H9 (cell line): Measurements from ENCODE around the gene HS6ST3. TPM values are rescaled to one million over a fixed set of nuclear protein-coding genes. Genes with fewer than 3 reads are reported as not detected.

Source experiments
- DNase-seq: peaks from one replicate; pipeline ENCODE4 v3.0.0-alpha.2; 2017
- H2AFZ ChIP-seq: one replicate; pipeline ENCODE4 v1.6.1; 2013; ENCODE audit warnings: mild to moderate bottlenecking, low read length, control low read depth, moderate library complexity
- H2AK5ac ChIP-seq: 2 replicates; pipeline ENCODE4 v1.6.1; 2013; ENCODE audit warnings: low read length, control low read depth, mixed read lengths; ENCODE audit not compliant: insufficient read length
- H2BK120ac ChIP-seq: one replicate; pipeline ENCODE4 v1.6.1; 2013; ENCODE audit warnings: low read depth, mild to moderate bottlenecking, low read length, control low read depth, inconsistent platforms; ENCODE audit not compliant: poor library complexity, severe bottlenecking
- H2BK12ac ChIP-seq: 2 replicates; pipeline ENCODE4 v1.6.1; 2013; ENCODE audit warnings: low read length, control low read depth, mixed read lengths, low read depth; ENCODE audit not compliant: insufficient read length
- H2BK15ac ChIP-seq: 2 replicates; pipeline ENCODE4 v1.6.1; 2013; ENCODE audit warnings: low read depth, low read length, control low read depth
- H2BK20ac ChIP-seq: one replicate; pipeline ENCODE4 v1.6.1; 2013; ENCODE audit warnings: low read depth, mild to moderate bottlenecking, low read length, control low read depth, inconsistent platforms; ENCODE audit not compliant: poor library complexity, severe bottlenecking
- H2BK5ac ChIP-seq: 2 replicates; pipeline ENCODE4 v1.6.1; 2013; ENCODE audit warnings: low read length, control low read depth, mixed read lengths; ENCODE audit not compliant: insufficient read length
- H3K14ac ChIP-seq: 2 replicates; pipeline ENCODE4 v1.6.1; 2013; ENCODE audit warnings: low read length, control low read depth; ENCODE audit not compliant: insufficient read depth
- H3K18ac ChIP-seq: 2 replicates; pipeline ENCODE4 v1.6.1; 2013; ENCODE audit warnings: low read depth, mild to moderate bottlenecking, mixed read lengths, low read length, control low read depth; ENCODE audit not compliant: insufficient read length
- H3K23ac ChIP-seq: 2 replicates; pipeline ENCODE4 v1.6.1; 2013; ENCODE audit warnings: low read length, control low read depth, mixed read lengths, low read depth; ENCODE audit not compliant: insufficient read length
- H3K23me2 ChIP-seq: 2 replicates; pipeline ENCODE4 v1.6.1; 2013; ENCODE audit warnings: low read depth, mild to moderate bottlenecking, mixed read lengths, low read length, control low read depth; ENCODE audit not compliant: insufficient read length, poor library complexity, severe bottlenecking
- H3K27ac ChIP-seq: 2 replicates; pipeline ENCODE4 v1.5.1; 2013; ENCODE audit warnings: low read length, control low read depth, mixed read lengths, low read depth; ENCODE audit not compliant: insufficient read length
- H3K27me3 ChIP-seq: 2 replicates; pipeline ENCODE4 v1.6.1; 2013; ENCODE audit warnings: low read length, control low read depth, inconsistent platforms; ENCODE audit not compliant: insufficient read depth
- H3K4ac ChIP-seq: 2 replicates; pipeline ENCODE4 v1.6.1; 2013; ENCODE audit warnings: low read depth, mild to moderate bottlenecking, control low read depth, inconsistent platforms, low read length, moderate library complexity
- H3K4me1 ChIP-seq: 2 replicates; pipeline ENCODE4 v1.6.1; 2013; ENCODE audit warnings: low read length, control low read depth, inconsistent platforms; ENCODE audit not compliant: insufficient read depth
- H3K4me2 ChIP-seq: 2 replicates; pipeline ENCODE4 v1.6.1; 2013; ENCODE audit warnings: low read length, control low read depth, mixed read lengths; ENCODE audit not compliant: insufficient read length, insufficient read depth
- H3K56ac ChIP-seq: 2 replicates; pipeline ENCODE4 v1.6.1; 2013; ENCODE audit warnings: low read depth, mild to moderate bottlenecking, mixed read lengths, low read length, control low read depth; ENCODE audit not compliant: insufficient read length
- H3K79me1 ChIP-seq: 2 replicates; pipeline ENCODE4 v1.6.1; 2013; ENCODE audit warnings: low read depth, mild to moderate bottlenecking, moderate library complexity, low read length, control low read depth, inconsistent platforms; ENCODE audit not compliant: insufficient read depth, poor library complexity, severe bottlenecking
- H3K79me2 ChIP-seq: 2 replicates; pipeline ENCODE4 v1.6.1; 2013; ENCODE audit warnings: low read length, control low read depth, inconsistent platforms; ENCODE audit not compliant: insufficient read depth
- H3K9ac ChIP-seq: 2 replicates; pipeline ENCODE4 v1.6.1; 2013; ENCODE audit warnings: low read length, control low read depth, mixed read lengths; ENCODE audit not compliant: insufficient read length; ENCODE audit errors: extremely low read depth
- H3K9me3 ChIP-seq: one replicate; pipeline ENCODE4 v1.6.1; 2013; ENCODE audit warnings: low read depth, low read length, inconsistent platforms; ENCODE audit not compliant: control insufficient read depth
- H3T11ph ChIP-seq: one replicate; pipeline ENCODE4 v1.6.1; 2013; ENCODE audit warnings: mild to moderate bottlenecking, low read length, control low read depth, inconsistent platforms
- H4K20me1 ChIP-seq: one replicate; pipeline ENCODE4 v1.6.1; 2013; ENCODE audit not compliant: control insufficient read depth, insufficient read length, insufficient read depth
- H4K5ac ChIP-seq: 2 replicates; pipeline ENCODE4 v1.6.1; 2013; ENCODE audit warnings: low read depth, mild to moderate bottlenecking, mixed read lengths, low read length, control low read depth; ENCODE audit not compliant: insufficient read length
- H4K8ac ChIP-seq: replicated peaks from 2 replicates; pipeline ENCODE4 v1.6.1; 2013; ENCODE audit warnings: low read length, control low read depth, mixed read lengths, low read depth; ENCODE audit not compliant: insufficient read length
- H4K91ac ChIP-seq: 2 replicates; pipeline ENCODE4 v1.6.1; 2013; ENCODE audit warnings: low read depth, mild to moderate bottlenecking, moderate library complexity, mixed read lengths, low read length, control low read depth; ENCODE audit not compliant: insufficient read length
- H3K27ac Mint-ChIP-seq, 3 experiments: 2 replicates in 2 of 3; 3 replicates in 1 of 3; pipeline ENCODE4 v1.8.0; 2020 to 2021; ENCODE audit warnings: mixed read lengths in 3 of 3, mild to moderate bottlenecking in 1 of 3, moderate library complexity in 1 of 3
- H3K27me3 Mint-ChIP-seq: 2 replicates; pipeline ENCODE4 v1.8.0; 2021; ENCODE audit warnings: low read depth, mild to moderate bottlenecking, moderate library complexity, mixed read lengths
- H3K36me3 Mint-ChIP-seq, 3 experiments: 2 replicates in 2 of 3; 3 replicates in 1 of 3; pipeline ENCODE4 v1.8.0; 2020 to 2021; ENCODE audit warnings: low read depth in 3 of 3, mixed read lengths in 3 of 3; ENCODE audit not compliant: insufficient read depth in 1 of 3
- H3K4me1 Mint-ChIP-seq, 2 experiments: 2 replicates each; pipeline ENCODE4 v1.8.0; 2020; ENCODE audit warnings: mixed read lengths in 2 of 2
- H3K4me3 Mint-ChIP-seq, 2 experiments: 2 replicates in 1 of 2; 3 replicates in 1 of 2; pipeline ENCODE4 v1.8.0; 2020 to 2021; ENCODE audit warnings: mild to moderate bottlenecking in 2 of 2, mixed read lengths in 2 of 2, moderate library complexity in 1 of 2
- H3K9me3 Mint-ChIP-seq, 2 experiments: 2 replicates in 1 of 2; 3 replicates in 1 of 2; pipeline ENCODE4 v1.8.0; 2020; ENCODE audit warnings: mild to moderate bottlenecking in 2 of 2, mixed read lengths in 2 of 2, moderate library complexity in 1 of 2
- WGBS: extraction: QIAGEN DNeasy Blood & Tissue Kit; methylation state at CpG from one replicate; pipeline ENCODE4 v1.1.7; 2013; ENCODE audit warnings: missing lambda C conversion rate, low lambda C conversion rate, mixed read lengths; ENCODE audit not compliant: insufficient read length; ENCODE audit errors: extremely low coverage; 5-methylcytosine and 5-hydroxymethylcytosine counted together
- total RNA-seq: library from RNA; stranded (reverse); gene quantifications from 2 replicates; pipeline ENCODE4 v1.2.1, GENCODE V29; 2021
- TF ChIP-seq, protein P1 (sequence below): fragments of 200-600 bp; sonication (generic); conservative IDR thresholded peaks from 3 replicates; pipeline ENCODE4 v1.8.0; 2021; ENCODE audit warnings: antibody characterized with exemption, mild to moderate bottlenecking

HS6ST3 gene
- total RNA-seq, 1 experiment from 2014 or later: 0.44 TPM

DNA sequence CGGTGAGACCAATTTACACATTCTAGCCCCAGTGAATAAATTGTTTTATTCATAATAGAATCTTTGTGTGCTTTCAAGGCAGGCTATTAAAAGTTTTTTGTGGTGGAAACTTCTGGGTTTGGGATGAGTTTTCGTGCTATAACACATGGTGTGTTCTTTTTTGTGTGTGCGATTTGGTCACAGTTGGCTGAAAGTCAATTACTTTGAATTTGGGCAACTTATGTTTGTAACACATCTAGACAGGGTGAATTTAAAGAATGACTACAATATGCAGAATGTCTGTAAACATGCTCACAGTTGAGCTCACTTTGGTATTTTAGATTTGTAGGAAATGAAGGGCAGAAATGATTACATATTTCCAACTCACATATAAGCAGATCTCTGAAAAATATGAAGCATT lies 597.3 kb downstream of the HS6ST3 start:
- Mint-ChIP-seq H3K4me1 (no peaks in the 10 kb centered on the region), H3K9me3 (no peaks in the 10 kb centered on the region), H3K36me3 (no peaks in the 10 kb centered on the region), H3K4me3 (no peak overlapping the region), H3K27ac (no peak overlapping the region), H3K27me3 (no peaks in the 10 kb centered on the region)
- H3K14ac ChIP-seq: no peak overlapping the region
- H4K8ac ChIP-seq: no peak overlapping the region
- H4K91ac ChIP-seq: no peak overlapping the region
- H2BK12ac ChIP-seq: no peak overlapping the region
- no peak overlapping the region for H3K56ac ChIP-seq
- no peak overlapping the region for H3K4ac ChIP-seq
- no peak overlapping the region for H2AK5ac ChIP-seq
- H2BK5ac ChIP-seq: no peak overlapping the region
- no peak overlapping the region for H3T11ph ChIP-seq
- H4K5ac ChIP-seq: no peak overlapping the region
- no peaks in the 10 kb centered on the region for H3K79me2 ChIP-seq
- H3K27me3 ChIP-seq: no peaks in the 10 kb centered on the region
- H2BK120ac ChIP-seq: no peak overlapping the region
- no peaks in the 10 kb centered on the region for H4K20me1 ChIP-seq
- no CpG with 5 or more reads among the region's 3 CpGs for WGBS
- H3K4me2 ChIP-seq: no peak overlapping the region
- no peak overlapping the region for H2BK20ac ChIP-seq
- H3K23ac ChIP-seq: no peak overlapping the region
- H3K9ac ChIP-seq: no peak overlapping the region
- TF ChIP-seq, protein P1, sequence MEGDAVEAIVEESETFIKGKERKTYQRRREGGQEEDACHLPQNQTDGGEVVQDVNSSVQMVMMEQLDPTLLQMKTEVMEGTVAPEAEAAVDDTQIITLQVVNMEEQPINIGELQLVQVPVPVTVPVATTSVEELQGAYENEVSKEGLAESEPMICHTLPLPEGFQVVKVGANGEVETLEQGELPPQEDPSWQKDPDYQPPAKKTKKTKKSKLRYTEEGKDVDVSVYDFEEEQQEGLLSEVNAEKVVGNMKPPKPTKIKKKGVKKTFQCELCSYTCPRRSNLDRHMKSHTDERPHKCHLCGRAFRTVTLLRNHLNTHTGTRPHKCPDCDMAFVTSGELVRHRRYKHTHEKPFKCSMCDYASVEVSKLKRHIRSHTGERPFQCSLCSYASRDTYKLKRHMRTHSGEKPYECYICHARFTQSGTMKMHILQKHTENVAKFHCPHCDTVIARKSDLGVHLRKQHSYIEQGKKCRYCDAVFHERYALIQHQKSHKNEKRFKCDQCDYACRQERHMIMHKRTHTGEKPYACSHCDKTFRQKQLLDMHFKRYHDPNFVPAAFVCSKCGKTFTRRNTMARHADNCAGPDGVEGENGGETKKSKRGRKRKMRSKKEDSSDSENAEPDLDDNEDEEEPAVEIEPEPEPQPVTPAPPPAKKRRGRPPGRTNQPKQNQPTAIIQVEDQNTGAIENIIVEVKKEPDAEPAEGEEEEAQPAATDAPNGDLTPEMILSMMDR: no peak
- H3K9me3 ChIP-seq: no peaks in the 10 kb centered on the region
- H2AFZ ChIP-seq: no peak overlapping the region
- no peak overlapping the region for H3K18ac ChIP-seq
- no peak overlapping the region for H3K27ac ChIP-seq
- H3K4me1 ChIP-seq: no peaks in the 10 kb centered on the region
- no peak overlapping the region for H2BK15ac ChIP-seq
- no peaks in the 10 kb centered on the region for H3K79me1 ChIP-seq
- no peaks in the 10 kb centered on the region for H3K23me2 ChIP-seq
- DNase-seq: no peak
